Liver (tissue), 9 donors: ENCODE data around the gene MS4A8. TPM values are rescaled to one million over a fixed set of nuclear protein-coding genes. Genes with fewer than 3 reads are reported as not detected.

Experiments used
- DNase-seq: peaks from one replicate; pipeline ENCODE4 v3.0.0-alpha.2; 2017; ENCODE audit warnings: low spot score
- H3K27ac ChIP-seq, 2 donors: one replicate each; pipeline ENCODE4 v1.7.0; 2013; ENCODE audit warnings: inconsistent platforms in 2 of 2, low read length in 2 of 2, control low read depth in 1 of 2, low read depth in 1 of 2, mild to moderate bottlenecking in 1 of 2
- H3K27me3 ChIP-seq, 4 donors: one replicate each; pipeline versions ENCODE4 v1.6.1 to v1.7.0; 2013; ENCODE audit warnings: low read length in 3 of 4, inconsistent platforms in 1 of 4, mild to moderate bottlenecking in 1 of 4, moderate library complexity in 1 of 4; ENCODE audit not compliant: control insufficient read depth in 4 of 4, insufficient read depth in 4 of 4
- H3K36me3 ChIP-seq, 4 donors: one replicate each; pipeline versions ENCODE4 v1.6.1 to v1.7.0; 2013; ENCODE audit warnings: low read length in 3 of 4, mild to moderate bottlenecking in 3 of 4, low read depth in 1 of 4, moderate library complexity in 1 of 4; ENCODE audit not compliant: control insufficient read depth in 4 of 4, insufficient read depth in 3 of 4
- H3K4me1 ChIP-seq, 4 donors: one replicate each; pipeline versions ENCODE4 v1.6.1 to v1.7.0; 2013; ENCODE audit warnings: low read length in 3 of 4, mild to moderate bottlenecking in 3 of 4, moderate library complexity in 1 of 4; ENCODE audit not compliant: control insufficient read depth in 4 of 4, insufficient read depth in 4 of 4
- H3K4me3 ChIP-seq, 3 donors: one replicate each; pipeline versions ENCODE4 v1.6.1 to v1.7.0; 2013; ENCODE audit warnings: low read length in 3 of 3, control low read depth in 1 of 3, low read depth in 1 of 3, mild to moderate bottlenecking in 1 of 3
- H3K9ac ChIP-seq, 2 donors: one replicate each; pipeline ENCODE4 v1.7.0; 2013; ENCODE audit warnings: low read length in 2 of 2, mild to moderate bottlenecking in 2 of 2, moderate library complexity in 2 of 2, control low read depth in 1 of 2, low read depth in 1 of 2
- H3K9me3 ChIP-seq, 4 donors: one replicate each; pipeline versions ENCODE4 v1.6.1 to v1.7.0; 2013; ENCODE audit warnings: low read length in 3 of 4; ENCODE audit not compliant: control insufficient read depth in 4 of 4
- EGR1 ChIP-seq, 2 donors: IDR thresholded peaks; 2 replicates each; pipeline ENCODE4 v1.6.1; 2016 to 2018; ENCODE audit warnings: antibody characterized with exemption in 2 of 2, low read depth in 2 of 2
- FOXA1 ChIP-seq: IDR thresholded peaks from 2 replicates; pipeline ENCODE4 v1.6.1; 2016; ENCODE audit warnings: antibody characterized with exemption
- FOXA2 ChIP-seq: IDR thresholded peaks from 2 replicates; pipeline ENCODE4 v1.6.1; 2016; ENCODE audit warnings: antibody characterized with exemption
- HNF4A ChIP-seq, 2 donors: conservative IDR thresholded peaks; 2 replicates each; pipeline ENCODE4 v1.6.1; 2016; ENCODE audit warnings: antibody characterized with exemption in 2 of 2, mild to moderate bottlenecking in 2 of 2
- HNF4G ChIP-seq: IDR thresholded peaks from 2 replicates; pipeline ENCODE4 v1.6.1; 2016; ENCODE audit warnings: antibody characterized with exemption
- JUND ChIP-seq, 2 donors: IDR thresholded peaks; 2 replicates each; pipeline ENCODE4 v1.6.1; 2016; ENCODE audit warnings: antibody characterized with exemption in 2 of 2
- NR2F2 ChIP-seq: IDR thresholded peaks from 2 replicates; pipeline ENCODE4 v1.6.1; 2016; ENCODE audit warnings: antibody characterized with exemption
- RAD21 ChIP-seq, 2 donors: IDR thresholded peaks; 2 replicates each; pipeline ENCODE4 v1.6.1; 2016; ENCODE audit warnings: antibody characterized with exemption in 2 of 2, mild to moderate bottlenecking in 2 of 2
- RXRA ChIP-seq, 2 donors: IDR thresholded peaks; 2 replicates each; pipeline ENCODE4 v1.6.1; 2017 to 2018; ENCODE audit warnings: antibody characterized with exemption in 2 of 2, mild to moderate bottlenecking in 1 of 2
- SP1 ChIP-seq: IDR thresholded peaks from 2 replicates; pipeline ENCODE4 v1.6.1; 2018; ENCODE audit warnings: antibody characterized with exemption, mild to moderate bottlenecking
- TAF1 ChIP-seq: conservative IDR thresholded peaks from 2 replicates; pipeline ENCODE4 v1.6.1; 2016; ENCODE audit warnings: antibody characterized with exemption, mild to moderate bottlenecking
- WGBS: extraction: QIAGEN DNeasy Blood & Tissue Kit; methylation state at CpG from one replicate; pipeline ENCODE4 v1.1.7; 2013; 5-methylcytosine and 5-hydroxymethylcytosine counted together
- polyA plus RNA-seq, 2 donors: library from polyadenylated mRNA; stranded (reverse) in 1 of 2; unstranded in 1 of 2; fragments of 200-250 nt in 1 of 2; fragments of >200 nt in 1 of 2; fragmentation: Nextera tagmentation in 1 of 2; extraction: Ambion mirVana in 1 of 2; gene quantifications; one replicate each; pipeline versions ENCODE4 v1.2.1 to v1.2.3, GENCODE V29; 2013 to 2015
- total RNA-seq, 2 donors: library from RNA; depleted of rRNA; stranded (reverse); fragments of >200 nt; gene quantifications; one replicate each; pipeline ENCODE4 v1.2.3, GENCODE V29; 2014
- TF ChIP-seq, protein P1 (sequence below): IDR thresholded peaks from 2 replicates; pipeline ENCODE4 v1.6.1; 2016; ENCODE audit warnings: antibody characterized with exemption
- TF ChIP-seq, protein P2 (sequence below): IDR thresholded peaks from 2 replicates; pipeline ENCODE4 v1.6.1; 2016; ENCODE audit warnings: antibody characterized with exemption
- TF ChIP-seq, protein P3 (sequence below): IDR thresholded peaks from 2 replicates; pipeline ENCODE4 v1.6.1; 2016; ENCODE audit warnings: antibody characterized with exemption
- TF ChIP-seq, protein P4 (sequence below): fragments of 150-350 bp; IDR thresholded peaks from 2 replicates; pipeline ENCODE4 v1.5.1; 2017; ENCODE audit warnings: improper control_type of control experiment, low read depth, low read length; ENCODE audit not compliant: missing input control
- TF ChIP-seq, protein P5 (sequence below): IDR thresholded peaks from 2 replicates; pipeline ENCODE4 v1.6.1; 2016; ENCODE audit warnings: antibody characterized with exemption, mild to moderate bottlenecking
- donor health status: healthy.
- donor health status: healthy.
- donor health status: healthy.
- donor health status: healthy.
- donor health status: healthy.

MS4A8 gene
- total and polyA plus RNA-seq, 4 donors: 0.08 TPM; not detected in 3

DNA sequence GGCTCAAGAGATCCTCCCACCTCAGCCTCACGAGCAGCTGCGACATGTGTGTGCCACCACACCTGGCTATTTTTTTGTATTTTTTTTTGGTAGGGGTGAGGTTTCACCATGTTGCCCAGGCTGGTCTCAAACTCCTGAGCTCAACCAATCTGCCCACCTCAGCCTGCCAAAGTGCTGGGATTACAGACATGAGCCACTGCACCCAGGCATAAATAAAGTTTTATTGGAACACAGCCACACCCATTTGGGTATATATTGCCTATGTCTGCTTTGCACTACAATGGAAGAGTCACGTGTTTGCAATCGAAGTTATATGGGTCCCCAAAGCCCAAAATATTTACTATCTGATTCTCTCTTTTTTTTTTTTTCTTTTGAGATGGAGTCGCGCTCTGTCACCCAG is 55.5 kb downstream of the MS4A8 start:
- H3K4me3 ChIP-seq: no peak overlapping the region
- H3K36me3 ChIP-seq: no peaks in the 10 kb centered on the region
- 89% methylated on average over 6 of the region's 6 CpGs for WGBS
- no peaks in the 10 kb centered on the region for H3K9me3 ChIP-seq
- H3K4me1 ChIP-seq: no peaks in the 10 kb centered on the region
- no peak overlapping the region for H3K9ac ChIP-seq
- TF ChIP-seq RXRA (IDR thresholded peaks at IDR 0.05): no peak
- TF ChIP-seq, protein P1, sequence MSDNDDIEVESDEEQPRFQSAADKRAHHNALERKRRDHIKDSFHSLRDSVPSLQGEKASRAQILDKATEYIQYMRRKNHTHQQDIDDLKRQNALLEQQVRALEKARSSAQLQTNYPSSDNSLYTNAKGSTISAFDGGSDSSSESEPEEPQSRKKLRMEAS: no peak
- TF ChIP-seq JUND (IDR thresholded peaks at IDR 0.05): no peak
- TF ChIP-seq FOXA2: no peak
- no peak for TF ChIP-seq HNF4G
- TF ChIP-seq, protein P2, sequence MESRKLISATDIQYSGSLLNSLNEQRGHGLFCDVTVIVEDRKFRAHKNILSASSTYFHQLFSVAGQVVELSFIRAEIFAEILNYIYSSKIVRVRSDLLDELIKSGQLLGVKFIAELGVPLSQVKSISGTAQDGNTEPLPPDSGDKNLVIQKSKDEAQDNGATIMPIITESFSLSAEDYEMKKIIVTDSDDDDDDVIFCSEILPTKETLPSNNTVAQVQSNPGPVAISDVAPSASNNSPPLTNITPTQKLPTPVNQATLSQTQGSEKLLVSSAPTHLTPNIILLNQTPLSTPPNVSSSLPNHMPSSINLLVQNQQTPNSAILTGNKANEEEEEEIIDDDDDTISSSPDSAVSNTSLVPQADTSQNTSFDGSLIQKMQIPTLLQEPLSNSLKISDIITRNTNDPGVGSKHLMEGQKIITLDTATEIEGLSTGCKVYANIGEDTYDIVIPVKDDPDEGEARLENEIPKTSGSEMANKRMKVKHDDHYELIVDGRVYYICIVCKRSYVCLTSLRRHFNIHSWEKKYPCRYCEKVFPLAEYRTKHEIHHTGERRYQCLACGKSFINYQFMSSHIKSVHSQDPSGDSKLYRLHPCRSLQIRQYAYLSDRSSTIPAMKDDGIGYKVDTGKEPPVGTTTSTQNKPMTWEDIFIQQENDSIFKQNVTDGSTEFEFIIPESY: no peak
- TF ChIP-seq SP1: no peak
- H3K27ac ChIP-seq: no peak overlapping the region
- DNase-seq: no peak
- H3K27me3 ChIP-seq: peaks cover 0 to 4% (median 0%) of the 10 kb centered on the region in 4 donors

DNA sequence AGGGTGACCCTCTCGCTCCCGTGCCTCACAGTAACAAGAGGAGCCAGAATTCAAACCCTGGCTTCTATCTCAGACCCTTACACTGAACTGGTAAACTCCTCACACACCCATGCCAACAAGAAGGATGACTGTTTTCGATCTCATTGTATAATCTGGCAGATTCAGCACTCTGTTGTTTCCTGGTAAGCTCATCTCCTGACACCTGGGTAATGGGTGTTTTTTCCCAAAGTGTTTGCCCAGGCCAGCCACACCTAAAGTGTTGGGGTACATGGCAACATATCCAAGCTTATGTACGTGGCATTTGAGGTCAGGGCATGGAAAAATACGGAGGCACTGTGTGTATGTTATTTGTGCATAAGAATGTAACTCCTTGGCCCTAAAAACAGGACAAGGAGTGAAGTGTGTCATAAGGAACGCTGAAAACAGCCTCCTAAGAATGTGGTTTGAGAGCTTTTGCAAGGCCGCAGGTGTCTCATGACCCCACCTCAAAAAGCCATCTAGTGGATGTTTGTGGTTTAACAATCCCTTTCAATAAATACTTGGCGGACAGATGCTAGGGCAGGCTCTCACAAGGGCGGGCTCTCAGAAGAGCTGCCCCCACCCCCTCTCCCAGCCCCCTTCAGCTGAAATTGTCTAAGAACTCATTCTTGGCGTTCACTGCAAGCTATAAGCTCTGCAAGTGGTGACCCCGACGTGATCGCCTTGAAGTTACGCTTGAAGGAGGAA is 57.1 kb downstream of the MS4A8 start, which contains the start of gene MS4A15:
MS4A15 (plus strand) TSS at position 561 of the 726 bp plus-strand sequence. CDS start 6,867 bp downstream, outside the sequence.
- Histone ChIP-seq H3K27ac (no peak within 1 kb of the TSS), H3K9me3 (no peaks in the 10 kb centered on the region), H3K4me1 (no peaks in the 10 kb centered on the region), H3K4me3 (no peak within 1 kb of the TSS), H3K36me3 (no peaks in the 10 kb centered on the region), H3K27me3 (peaks cover 0 to 4% (median 0%) of the 10 kb centered on the region in 4 donors), H3K9ac (no peak within 1 kb of the TSS)
- no peak for DNase-seq
- TF ChIP-seq FOXA2: no peak
- TF ChIP-seq, protein P3, sequence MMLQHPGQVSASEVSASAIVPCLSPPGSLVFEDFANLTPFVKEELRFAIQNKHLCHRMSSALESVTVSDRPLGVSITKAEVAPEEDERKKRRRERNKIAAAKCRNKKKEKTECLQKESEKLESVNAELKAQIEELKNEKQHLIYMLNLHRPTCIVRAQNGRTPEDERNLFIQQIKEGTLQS: no peak
- TF ChIP-seq TAF1: no peak
- TF ChIP-seq EGR1 (IDR thresholded peaks at IDR 0.05; ENCODE audit: low read depth in 2 of 2): no peak
- peak in 1 of 2 donors; percentile 52 for TF ChIP-seq RAD21 (IDR thresholded peaks at IDR 0.05)
- no peak for TF ChIP-seq RXRA (IDR thresholded peaks at IDR 0.05)
- TF ChIP-seq HNF4A (conservative IDR thresholded peaks at IDR 0.05): no peak
- TF ChIP-seq NR2F2: no peak
- no peak for TF ChIP-seq FOXA1
- TF ChIP-seq, protein P4, sequence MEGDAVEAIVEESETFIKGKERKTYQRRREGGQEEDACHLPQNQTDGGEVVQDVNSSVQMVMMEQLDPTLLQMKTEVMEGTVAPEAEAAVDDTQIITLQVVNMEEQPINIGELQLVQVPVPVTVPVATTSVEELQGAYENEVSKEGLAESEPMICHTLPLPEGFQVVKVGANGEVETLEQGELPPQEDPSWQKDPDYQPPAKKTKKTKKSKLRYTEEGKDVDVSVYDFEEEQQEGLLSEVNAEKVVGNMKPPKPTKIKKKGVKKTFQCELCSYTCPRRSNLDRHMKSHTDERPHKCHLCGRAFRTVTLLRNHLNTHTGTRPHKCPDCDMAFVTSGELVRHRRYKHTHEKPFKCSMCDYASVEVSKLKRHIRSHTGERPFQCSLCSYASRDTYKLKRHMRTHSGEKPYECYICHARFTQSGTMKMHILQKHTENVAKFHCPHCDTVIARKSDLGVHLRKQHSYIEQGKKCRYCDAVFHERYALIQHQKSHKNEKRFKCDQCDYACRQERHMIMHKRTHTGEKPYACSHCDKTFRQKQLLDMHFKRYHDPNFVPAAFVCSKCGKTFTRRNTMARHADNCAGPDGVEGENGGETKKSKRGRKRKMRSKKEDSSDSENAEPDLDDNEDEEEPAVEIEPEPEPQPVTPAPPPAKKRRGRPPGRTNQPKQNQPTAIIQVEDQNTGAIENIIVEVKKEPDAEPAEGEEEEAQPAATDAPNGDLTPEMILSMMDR: peak; percentile 26
- TF ChIP-seq JUND (IDR thresholded peaks at IDR 0.05): no peak
- TF ChIP-seq, protein P1: no peak
- TF ChIP-seq, protein P5, sequence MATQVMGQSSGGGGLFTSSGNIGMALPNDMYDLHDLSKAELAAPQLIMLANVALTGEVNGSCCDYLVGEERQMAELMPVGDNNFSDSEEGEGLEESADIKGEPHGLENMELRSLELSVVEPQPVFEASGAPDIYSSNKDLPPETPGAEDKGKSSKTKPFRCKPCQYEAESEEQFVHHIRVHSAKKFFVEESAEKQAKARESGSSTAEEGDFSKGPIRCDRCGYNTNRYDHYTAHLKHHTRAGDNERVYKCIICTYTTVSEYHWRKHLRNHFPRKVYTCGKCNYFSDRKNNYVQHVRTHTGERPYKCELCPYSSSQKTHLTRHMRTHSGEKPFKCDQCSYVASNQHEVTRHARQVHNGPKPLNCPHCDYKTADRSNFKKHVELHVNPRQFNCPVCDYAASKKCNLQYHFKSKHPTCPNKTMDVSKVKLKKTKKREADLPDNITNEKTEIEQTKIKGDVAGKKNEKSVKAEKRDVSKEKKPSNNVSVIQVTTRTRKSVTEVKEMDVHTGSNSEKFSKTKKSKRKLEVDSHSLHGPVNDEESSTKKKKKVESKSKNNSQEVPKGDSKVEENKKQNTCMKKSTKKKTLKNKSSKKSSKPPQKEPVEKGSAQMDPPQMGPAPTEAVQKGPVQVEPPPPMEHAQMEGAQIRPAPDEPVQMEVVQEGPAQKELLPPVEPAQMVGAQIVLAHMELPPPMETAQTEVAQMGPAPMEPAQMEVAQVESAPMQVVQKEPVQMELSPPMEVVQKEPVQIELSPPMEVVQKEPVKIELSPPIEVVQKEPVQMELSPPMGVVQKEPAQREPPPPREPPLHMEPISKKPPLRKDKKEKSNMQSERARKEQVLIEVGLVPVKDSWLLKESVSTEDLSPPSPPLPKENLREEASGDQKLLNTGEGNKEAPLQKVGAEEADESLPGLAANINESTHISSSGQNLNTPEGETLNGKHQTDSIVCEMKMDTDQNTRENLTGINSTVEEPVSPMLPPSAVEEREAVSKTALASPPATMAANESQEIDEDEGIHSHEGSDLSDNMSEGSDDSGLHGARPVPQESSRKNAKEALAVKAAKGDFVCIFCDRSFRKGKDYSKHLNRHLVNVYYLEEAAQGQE: no peak
- 52% methylated on average over 14 of the region's 14 CpGs for WGBS
